ENCODE results near the gene TMEM121.

The TMEM121 gene

DNA sequence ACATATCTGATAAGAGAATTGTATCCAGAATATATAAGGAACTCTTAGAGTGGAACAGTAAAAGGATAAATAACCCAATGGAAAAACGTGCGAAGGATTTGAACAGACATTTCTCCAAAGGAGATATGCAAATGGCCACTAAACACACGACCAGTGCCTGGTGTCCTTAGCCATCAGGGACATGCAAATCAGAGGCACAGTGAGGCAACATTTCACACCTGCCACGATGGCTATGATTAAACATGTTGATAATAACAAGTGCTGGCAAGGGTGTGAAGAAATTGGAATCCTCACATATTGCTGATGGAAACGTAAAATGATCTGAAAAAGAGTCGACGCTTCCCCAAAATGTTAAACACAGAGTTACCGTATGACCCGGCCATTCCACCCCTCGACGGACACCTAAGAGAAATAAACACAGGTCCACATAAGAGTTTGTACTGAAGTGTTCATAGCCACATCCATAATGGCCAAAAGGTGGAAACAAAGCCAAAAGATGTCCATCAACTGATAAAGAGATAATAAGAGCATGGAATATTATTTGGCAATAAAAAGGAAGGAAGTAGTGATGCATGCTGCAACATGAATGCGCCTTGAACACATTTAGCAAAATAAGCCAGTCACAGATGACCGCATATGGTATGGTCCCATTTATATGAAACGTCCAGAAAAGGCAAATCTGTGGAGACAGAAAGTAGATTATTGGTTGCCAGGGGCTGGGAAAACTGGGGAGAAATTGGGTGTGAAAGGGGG, 6.3 kb upstream of the TMEM121 start:
- no peak overlapping the region for H3K27ac ChIP-seq
- H3K4me3 ChIP-seq = no peak overlapping the region

DNA sequence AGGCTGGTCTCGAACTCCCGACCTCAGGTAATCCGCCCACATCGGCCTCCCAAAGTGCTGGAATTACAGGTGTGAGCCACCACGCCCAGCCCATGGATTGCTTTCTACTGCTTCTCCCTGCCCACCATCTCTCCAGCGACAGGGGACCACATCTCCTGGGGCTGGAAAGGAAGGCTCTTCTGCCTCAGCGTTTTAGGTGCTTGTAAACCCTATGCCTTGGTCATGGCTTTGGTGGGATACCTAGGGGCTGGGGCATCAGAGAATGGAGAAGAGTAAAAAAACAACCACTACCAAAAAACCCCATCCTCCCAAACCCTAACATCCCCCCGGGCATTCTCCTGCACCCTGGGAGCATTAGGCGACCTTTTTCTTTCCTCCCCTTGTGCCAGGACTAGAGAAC, 1.1 kb upstream of the TMEM121 start:
- Histone ChIP-seq H3K4me3 (no peak overlapping the region), H3K27ac (peak overlapping the region in 1 of 21 experiments; percentile 62)

DNA sequence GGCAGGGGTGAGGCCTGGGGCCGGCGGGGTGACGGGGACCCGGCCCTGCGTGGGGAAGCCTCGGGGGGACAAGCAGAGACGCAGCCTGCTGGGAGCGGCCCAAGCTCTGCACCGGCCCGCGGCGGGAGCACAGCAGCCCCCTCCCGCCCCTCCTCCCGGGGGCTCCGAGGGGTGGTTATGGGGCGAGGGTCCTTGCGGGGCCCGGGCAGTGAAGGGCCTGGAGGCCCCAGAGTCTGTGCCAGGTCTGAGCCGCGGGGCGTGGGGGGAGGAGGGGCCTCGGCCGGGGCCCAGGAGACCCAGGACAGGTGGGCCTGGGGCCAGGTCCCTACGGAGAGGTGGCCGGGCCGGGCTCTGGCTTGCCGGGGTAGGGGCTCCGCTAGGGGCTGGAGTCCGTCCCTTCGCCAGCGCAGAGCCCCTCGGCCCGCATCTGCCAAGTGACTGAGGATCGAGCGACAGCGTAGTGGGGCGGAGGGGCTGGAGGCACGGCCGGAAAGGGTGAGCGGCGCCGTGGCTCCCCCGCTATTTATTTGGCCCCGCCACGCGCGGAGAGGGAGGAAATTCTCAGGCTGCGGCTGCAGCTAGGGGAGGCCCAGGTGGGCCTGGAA, 495 bp downstream of the TMEM121 start:
- H3K27ac ChIP-seq = peak overlapping the region in 11 of 21 experiments; percentile 1 to 76 (median 49)

DNA sequence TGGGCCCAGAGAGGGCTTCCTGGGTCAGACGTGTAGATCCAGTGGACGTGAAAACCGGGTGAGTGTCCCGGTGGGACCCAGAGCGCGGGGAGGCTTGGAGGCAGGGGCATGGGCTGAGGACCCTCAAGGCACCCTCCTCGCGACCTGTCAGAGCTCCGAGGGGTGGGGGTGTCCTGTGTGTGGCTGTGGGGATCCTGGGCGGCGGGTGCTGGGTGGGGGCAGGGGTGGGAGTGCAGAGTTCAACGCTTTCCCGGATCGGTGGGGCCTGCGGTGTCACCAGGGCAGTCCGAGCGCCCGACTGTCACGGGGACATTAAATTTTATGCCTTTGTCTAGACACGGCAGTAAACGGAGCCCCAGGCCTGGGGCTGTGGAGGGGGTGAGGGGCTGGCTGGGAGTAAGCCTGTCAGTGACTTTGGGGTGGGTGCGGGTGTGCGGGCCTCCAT, 1.0 kb downstream of the TMEM121 start:
- peak overlapping the region in 8 of 21 experiments; percentile 1 to 79 (median 48) for H3K27ac ChIP-seq
- H3K4me3 ChIP-seq = peak overlapping the region; percentile 40 to 56 (median 50)

More for the DNA sequence above, 495 bp downstream of the TMEM121 start:
- H3K4me3 ChIP-seq = peak overlapping the region; percentile 40 to 56 (median 50)

DNA sequence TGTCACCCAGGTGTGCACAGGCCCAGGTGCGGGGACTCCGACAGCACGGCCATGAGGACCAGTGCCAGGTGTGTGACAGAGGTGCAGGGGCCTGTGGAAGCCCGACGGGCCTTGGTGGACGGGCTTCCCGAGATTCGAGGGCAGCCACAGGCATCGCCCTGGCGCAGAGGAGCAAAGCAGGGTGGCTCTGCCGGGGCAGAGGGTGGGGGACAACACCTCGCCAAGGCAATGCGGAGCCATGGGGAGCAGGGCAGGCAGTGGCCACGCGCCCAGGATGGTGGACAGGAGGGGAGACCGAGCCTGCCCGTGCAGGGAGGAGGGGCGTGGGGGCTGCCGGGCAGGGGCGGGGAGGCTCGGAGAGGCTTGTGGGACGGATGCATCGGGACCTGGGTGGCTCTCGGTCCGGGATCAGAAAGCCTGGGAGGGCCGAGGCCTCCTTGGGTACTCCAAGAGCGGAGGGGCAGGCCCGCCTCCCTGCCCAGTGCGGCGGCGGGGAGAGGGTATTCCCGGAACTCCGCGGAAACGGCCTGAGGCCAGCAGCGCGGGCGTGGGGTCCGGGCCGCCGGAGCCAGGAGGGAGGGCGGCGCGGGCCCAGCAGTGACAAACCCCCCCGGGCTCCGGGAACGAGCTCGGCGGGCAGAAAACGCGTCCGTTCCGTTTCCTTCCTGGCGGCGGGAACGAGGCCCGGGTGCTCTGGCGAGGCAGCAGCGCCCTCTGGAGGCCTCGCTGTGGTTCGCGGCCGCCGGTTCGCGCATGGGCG, 1.6 kb downstream of the TMEM121 start:
- Histone ChIP-seq H3K4me3 (peak overlapping the region; percentile 40 to 56 (median 50)), H3K27ac (peak overlapping the region in 19 of 21 experiments; percentile 2 to 82 (median 58))

DNA sequence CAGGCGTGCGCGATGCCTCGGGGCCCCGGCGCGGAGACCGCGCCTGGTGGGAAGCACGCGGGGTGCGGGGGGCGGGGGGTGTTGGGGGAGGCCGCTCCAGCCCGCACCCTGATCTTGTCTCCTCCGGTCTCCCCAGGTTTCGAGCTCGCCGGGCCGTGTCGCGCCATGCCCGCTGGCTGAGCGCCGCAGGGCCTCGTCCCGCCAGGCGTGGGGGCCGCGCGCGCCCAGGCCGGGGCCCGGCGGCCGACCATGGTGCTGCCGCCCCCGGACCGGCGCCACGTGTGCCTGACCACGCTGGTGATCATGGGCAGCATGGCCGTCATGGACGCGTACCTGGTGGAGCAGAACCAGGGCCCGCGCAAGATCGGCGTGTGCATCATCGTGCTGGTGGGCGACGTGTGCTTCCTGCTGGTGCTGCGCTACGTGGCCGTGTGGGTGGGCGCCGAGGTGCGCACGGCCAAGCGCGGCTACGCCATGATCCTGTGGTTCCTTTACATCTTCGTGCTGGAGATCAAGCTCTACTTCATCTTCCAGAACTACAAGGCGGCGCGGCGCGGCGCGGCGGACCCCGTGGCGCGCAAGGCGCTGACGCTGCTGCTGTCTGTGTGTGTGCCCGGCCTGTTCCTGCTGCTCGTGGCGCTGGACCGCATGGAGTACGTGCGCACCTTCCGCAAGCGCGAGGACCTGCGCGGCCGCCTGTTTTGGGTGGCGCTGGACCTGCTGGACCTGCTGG, 2.4 kb downstream of the TMEM121 start:
- peak overlapping the region in 7 of 21 experiments; percentile 44 to 79 (median 73) for H3K27ac ChIP-seq
- H3K4me3 ChIP-seq = peak overlapping the region; percentile 40 to 56 (median 50)

DNA sequence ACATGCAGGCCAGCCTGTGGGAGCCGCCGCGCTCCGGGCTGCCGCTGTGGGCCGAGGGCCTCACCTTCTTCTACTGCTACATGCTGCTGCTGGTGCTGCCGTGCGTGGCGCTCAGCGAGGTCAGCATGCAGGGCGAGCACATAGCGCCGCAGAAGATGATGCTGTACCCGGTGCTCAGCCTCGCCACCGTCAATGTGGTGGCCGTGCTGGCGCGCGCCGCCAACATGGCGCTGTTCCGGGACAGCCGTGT, 2.9 kb downstream of the TMEM121 start:
- Histone ChIP-seq H3K4me3 (peak overlapping the region in 6 of 7 experiments; percentile 40 to 56 (median 52)), H3K27ac (peak overlapping the region in 1 of 21 experiments; percentile 24)

DNA sequence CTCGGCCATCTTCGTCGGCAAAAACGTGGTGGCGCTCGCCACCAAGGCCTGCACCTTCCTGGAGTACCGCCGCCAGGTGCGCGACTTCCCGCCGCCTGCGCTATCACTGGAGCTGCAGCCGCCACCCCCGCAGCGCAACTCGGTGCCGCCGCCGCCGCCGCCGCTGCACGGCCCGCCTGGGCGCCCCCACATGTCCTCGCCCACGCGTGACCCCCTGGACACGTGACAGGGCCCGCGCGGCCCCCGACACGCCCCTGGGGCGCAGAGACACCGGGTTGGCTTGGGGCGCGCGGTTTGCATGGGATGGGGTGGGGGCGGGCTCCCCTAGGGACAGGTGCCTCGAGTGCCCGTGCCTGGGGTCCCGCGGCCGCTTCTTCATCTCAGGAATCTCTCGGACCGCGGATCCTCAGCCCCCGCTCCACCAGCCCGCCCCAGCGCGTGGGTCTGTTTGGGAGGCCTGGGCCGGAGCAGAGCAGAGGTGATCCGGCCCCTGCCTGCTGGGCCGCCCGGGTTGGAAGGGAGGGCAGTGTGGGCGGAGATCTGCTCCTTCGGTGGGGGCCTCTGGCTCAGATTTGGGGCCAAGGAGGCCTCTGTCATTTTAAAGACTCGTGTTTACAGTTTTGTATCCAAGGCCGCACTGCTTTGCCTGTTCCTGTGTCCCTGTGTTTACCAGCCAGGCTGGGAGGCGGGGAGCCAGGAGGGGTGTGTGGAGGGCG, 3.3 kb downstream of the TMEM121 start:
- peak overlapping the region in 1 of 21 experiments; percentile 24 for H3K27ac ChIP-seq
- peak overlapping the region in 6 of 7 experiments; percentile 40 to 56 (median 52) for H3K4me3 ChIP-seq

DNA sequence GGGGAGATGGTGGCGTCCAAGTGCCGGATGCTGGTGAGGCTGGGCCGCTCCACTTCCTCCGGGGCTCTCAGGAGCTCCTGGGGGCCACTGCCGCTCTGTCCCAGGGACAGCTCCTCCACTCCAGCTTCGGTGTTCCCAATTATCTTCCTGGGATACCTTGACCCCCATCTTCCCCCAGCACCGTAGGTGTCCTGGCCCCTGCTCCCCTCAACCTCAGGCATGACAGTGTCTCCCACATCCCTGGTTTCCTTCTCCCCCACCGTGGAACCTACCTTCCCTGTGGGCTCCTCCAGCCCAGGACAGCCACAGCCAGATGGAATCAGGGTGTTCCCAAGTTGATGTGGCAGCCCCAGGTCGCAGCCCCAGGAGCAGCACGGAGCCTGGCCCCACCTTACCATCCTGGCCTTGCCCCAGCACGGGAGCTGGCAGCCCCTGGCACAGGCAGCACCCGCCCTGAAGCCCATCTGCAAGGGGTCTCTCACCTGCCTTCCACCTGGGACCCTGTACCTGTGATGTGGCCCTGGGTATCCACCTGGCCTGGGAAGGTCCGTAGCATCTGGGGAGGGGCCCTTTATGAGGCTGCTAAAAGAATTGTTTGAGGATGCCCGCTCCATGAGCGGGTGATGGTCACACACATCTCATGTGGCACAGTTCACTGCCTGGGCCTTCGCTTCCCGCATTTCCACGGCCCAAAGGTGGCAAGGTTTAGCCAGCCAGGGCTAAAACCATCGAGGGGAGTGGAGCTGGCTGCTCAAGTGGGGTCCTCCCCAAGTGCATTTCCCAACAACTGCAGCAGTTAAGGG, 4.1 kb downstream of the TMEM121 start:
- H3K4me3 ChIP-seq = no peak overlapping the region
- no peak overlapping the region for H3K27ac ChIP-seq

DNA sequence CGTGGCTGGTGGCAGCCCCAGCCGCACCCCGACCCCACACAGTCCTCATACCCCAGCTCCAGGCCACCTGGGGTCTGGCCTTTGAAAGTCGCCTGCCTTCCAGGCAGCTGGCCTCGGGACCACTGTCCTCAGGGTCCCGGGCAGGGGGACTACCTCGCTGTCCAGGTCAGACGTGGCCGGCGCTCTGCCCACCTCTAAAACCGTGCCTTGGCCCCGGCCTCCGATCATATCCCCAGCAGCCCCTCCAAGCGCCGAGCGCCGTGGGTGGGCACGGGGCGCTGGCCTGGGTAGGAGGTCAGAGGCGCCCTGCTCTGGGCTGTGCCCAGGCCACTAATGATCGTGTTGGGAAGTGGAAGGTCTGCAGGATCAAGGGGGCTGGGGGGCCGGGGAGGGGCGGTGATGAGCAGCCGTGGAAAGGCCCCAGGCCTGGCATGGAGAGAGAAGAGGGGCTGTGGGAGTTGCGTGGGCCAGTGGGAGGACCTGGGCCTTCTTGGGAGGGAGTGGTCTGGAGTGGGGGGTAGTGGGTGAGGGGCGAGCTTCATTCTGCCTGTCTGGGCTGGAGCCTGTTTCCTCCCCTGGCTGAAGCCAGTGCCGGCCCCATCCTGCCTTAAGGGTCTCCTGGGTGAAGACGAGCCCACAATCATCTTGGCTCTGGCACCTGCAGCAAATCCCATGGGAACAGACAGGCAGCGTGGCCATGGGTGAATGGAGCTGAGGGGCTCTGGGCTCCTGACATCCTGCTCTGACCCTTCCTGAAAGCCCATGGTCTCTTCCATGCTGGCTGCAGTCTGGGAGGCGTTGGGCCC, 4.9 kb downstream of the TMEM121 start:
- Histone ChIP-seq H3K27ac (no peak overlapping the region), H3K4me3 (no peak overlapping the region)

DNA sequence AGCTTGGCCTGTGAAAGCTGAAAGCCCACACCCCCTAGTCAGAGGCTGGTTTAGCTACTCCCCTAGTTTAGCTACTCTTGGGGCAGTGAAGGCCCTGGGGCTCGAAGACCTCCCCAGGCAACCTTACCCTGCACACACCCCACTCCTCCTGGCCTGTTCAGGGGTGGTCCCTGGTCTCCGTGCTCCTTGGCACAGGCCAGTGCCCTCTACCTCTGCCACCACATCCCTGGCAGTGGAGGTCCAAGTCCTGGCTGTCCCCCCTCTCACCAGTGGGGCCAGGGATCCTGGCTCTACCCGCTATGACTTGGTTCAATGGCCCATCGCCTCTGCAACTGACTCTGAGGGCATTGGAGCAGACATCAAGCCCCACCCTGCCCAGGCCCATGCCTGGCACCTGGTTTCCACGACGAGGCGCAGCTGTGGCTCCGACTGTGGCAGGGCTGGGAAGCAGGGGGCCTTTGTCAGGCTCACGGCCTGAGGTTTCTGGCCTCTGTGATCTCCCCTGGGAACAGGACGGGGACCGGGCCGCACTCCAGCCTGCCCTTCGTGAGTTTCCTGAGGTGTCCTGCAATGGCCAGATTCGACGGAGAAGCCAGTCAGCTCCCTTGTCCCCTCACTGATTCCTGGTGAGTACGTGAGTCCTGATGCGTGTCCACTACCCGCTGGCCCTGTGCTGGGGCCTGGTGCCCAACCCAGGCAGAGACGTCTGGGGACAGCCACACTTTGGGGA, 5.7 kb downstream of the TMEM121 start:
- H3K4me3 ChIP-seq = no peak overlapping the region
- H3K27ac ChIP-seq = no peak overlapping the region

DNA sequence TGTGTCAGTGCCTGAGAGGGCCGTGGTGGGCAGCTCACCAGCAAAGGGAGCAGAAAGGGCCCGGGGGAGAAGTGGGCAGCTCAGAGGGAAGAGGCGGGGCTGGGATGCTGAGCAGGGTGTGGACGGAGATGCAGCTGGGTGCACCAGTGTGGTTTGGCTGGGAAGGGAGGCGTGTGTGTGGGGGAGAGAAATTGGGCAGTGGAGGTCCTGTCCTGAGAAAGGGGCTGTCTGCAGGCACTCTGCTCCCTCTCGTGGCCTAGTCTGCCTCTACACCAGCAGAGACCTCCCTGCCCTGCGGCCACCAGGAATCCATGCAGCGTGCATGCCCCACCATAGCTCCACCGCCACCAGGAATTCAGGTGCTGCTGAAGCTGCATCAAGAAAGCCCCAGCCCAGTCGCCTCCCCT, 6.4 kb downstream of the TMEM121 start:
- H3K27ac ChIP-seq = no peak overlapping the region
- H3K4me3 ChIP-seq = no peak overlapping the region

DNA sequence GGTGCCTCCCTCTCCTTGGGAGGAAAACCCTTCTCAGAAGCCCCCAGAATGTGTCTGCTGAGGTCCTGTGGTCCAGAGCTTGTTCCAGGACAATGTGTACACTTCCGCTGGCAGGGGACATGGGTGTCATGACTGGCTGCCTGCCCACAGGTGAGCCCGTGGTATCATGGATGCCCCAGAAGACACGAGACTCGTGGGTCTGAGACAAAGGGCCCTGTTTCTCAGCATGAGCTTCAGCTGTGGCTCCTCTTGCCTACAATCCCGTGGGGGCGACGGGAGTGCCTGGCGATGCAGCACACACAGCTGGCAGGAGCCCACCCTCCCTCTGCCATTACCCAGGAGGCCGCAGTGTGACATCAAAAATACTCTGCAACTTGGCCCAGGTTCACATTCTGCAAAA, 7.0 kb downstream of the TMEM121 start:
- no peak overlapping the region for H3K27ac ChIP-seq
- H3K4me3 ChIP-seq = no peak overlapping the region

DNA sequence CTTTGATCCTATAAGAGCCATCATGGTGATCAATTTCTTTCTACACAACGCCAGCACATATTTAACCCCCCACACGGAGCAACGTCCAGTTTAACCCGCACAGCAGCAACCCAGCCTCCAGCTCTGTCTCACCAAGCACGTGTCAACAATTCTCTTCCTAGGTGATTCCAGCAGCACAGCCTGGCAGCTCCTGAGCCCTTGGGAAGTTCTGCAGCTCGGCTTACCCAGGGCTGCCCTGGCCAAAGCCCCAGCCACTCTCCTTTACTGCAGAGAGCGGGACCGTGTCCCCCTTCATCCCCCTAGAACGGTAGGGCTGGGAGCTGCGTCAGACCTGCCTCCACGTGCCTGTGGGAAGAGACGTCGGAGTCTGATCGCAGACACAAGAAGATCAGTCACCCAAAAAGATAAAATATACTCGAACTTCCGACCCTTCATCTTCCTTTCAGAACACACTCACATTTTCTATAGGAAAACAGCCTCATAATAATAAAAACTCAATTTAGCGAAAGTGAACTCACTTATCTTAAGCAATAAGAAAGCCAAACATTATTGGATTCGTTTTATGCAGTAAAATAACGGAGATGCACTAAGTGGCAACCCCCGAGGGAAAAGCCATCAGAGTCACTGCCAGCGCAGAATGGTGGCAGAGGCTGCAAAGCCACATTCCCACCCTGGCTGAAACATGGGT, 7.6 kb downstream of the TMEM121 start:
- Histone ChIP-seq H3K27ac (no peak overlapping the region), H3K4me3 (no peak overlapping the region)

DNA sequence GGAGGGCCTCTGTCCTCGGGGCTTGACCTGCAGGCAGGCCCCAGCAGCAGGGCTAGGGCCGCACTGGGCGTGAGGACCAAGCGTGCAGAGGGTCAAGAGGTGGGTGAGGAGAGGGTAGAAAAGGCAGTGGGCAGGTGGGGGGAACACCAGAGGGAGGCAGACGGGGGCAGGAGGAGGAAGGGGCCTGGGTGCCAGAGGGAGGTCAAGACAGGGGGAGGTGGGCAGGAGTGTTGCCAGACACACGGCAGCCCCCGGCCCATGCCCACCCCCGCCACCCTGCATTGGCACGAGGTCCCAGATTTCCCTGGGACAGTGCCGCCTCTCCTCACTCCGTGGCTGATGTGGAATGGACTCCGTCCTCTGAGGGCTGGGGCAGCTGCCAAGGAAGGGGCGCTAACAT, 8.2 kb downstream of the TMEM121 start:
- no peak overlapping the region for H3K27ac ChIP-seq
- H3K4me3 ChIP-seq = no peak overlapping the region

DNA sequence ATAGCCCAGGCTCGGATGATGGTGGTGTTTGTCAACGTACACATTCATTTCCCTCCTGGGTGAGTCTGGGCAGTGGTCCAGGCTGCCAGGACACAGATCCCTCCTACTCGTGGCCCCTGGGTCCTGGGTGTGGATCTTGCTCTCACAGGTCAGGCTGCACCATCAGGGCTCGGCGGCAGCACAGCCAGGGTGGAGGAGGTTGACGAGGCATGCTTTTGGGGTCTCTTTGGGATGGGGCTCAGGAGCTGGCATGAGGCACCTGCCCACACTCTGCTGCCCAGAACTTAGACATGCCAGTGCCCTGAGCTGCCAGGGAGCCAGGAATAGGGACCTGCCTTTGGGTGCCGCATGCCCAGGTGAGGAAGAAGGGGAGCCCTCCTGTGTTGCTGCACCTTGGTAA, 9.7 kb downstream of the TMEM121 start:
- Histone ChIP-seq H3K4me3 (no peak overlapping the region), H3K27ac (no peak overlapping the region)

All from skin epidermis (tissue), 12 donors.